Activated CD8-positive, alpha-beta memory T cell treated with anti-CD3 and anti-CD28 coated beads, Interleukin-2, amount 50 U/mL, for 4 hours (primary cell): ENCODE measurements around the gene SCFD2.
"Not testable (repeated sequence)": the region's sequence is repeated elsewhere in the genome, so short reads cannot be mapped to it uniquely, and the experiment has no call there.

Experiments used
- DNase-seq: peaks from one replicate; pipeline ENCODE4 v3.0.0-alpha.2; 2020

The SCFD2 gene

DNA sequence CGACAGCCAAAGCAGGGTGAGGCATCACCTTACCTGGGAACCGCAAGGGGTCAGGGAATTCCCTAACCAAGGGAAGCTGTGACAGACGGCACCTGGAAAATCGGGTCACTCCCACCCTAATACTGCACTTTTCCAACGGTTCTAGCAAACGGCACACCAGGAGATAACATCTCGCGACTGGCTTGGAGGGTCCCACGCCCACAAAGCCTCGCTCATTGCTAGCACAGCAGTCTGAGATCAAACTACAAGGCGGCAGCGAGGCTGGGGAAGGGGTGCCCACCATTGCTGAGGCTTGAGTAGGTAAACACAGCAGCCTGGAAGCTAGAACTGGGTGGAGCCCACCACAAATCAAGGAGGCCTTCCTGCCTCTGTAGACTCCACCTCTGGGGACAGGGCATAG, 25.7 kb downstream of the SCFD2 start:
- DNase-seq, result not testable (repeated sequence)

GRCh38 chr4:53334916-53335315, 30.9 kb downstream of the SCFD2 start:
- DNase-seq, result not testable (repeated sequence)

- no peak for DNase-seq
Observed at GRCh38 chr4:53326535-53326934, 39.3 kb downstream of the SCFD2 start.

DNA sequence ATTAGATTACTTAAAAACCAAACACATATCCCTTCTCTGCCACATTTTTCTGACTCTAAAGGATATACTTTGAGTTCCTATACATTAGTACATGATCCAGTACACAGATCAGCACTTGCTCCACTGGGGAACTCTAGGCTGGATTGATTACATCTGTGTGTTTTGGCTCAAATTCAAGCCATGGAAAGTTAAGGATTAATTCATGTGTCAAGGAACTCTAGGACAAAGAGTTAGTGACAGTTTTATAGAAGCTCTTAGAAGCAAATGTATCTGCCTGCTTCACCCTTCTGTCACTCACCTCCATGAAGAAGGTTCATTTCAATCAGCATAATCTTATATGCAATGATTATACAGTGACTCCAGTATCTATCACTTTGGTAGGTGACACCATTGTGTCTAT, 43.2 kb downstream of the SCFD2 start:
- no peak for DNase-seq

DNA sequence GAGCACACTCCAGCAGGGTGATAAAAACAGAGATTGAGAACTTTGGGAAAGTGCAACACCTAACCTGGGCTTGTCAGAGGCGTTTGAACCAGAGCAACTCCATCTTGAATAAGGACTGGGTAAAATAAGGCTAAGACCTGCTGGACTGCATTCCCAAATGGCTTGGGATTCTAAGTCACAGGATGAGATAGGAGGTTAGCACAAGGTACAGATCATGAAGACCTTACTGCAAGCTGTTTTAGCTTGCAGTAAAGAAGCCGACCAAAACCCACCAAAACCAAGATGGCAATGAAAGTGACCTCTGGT, 43.9 kb downstream of the SCFD2 start:
- no peak for DNase-seq

DNA sequence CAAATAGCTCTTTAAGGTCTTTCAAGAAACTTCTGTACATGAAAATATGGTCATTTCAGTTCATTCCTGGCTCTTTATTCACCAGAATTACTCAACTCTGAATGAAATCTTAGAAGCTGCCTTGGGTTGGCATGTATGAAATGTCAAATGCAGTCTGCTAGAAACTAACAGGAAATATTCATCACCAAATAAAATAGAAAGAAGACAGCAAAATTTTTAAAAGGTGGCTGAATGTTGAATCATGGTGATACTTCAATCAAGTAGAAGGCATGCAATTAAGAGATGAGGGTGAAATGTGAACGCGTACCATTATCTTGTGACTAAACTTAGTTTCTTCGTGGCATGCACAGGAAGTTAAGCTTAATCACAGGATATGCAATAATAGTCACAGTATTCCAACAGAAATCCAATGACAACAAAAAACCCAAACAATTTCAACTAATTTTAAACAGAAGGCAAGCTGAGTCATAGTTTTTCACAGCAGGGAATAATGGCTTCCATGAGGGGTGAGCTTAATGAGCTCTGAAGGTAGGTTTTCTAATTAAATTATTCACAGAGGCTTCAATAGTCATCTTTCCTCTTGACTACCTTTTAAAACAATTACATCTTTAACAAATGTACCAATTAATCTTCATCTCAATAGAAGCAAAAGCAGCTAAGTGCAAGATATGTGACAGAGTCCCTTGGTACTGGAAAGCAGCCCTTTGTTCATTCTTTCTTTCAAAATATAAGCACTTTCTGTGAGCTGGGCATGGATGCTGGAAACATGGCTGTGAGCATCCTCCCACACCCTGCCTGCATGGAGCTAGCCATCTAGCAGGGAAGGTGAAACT, 44.5 kb downstream of the SCFD2 start:
- no peak for DNase-seq

DNA sequence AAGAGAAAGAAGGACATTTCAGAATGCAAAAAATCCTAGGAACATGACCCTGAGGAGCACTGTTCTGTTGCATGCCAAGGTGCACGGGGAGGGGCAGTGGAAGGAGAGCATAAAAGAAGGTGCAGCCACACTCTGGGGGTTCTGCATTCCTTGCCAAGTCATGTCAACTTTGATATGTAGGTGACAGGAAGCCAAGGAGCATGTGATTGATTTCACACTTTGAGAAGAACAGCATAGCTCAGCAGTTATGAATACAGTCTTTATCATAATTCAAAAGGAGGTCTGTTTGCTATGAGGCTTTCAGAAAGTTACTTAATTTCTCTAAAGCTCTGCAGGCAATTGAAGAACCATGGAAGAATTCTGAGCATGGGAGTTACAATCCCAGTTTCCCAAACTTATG, 50.6 kb downstream of the SCFD2 start:
- DNase-seq, result no peak

DNA sequence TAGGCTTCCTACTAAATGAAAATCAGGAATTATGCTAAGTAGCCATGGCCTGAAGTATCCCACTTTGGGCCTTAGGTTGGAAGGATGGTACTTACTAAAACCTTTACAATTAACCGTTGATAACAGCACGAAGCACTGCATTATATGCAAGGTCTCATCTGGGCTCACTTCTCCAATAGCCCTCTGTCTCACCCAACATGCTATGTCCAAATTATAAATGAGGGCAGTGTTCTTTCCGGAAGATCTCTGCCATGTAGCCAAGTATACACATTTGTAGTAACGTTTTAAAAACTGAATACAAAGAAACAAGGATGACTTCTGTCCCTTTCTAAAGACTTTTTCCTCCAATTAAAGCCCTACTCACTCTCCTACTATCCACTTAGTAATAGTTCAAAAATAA, 51.6 kb downstream of the SCFD2 start:
- no peak for DNase-seq

DNA sequence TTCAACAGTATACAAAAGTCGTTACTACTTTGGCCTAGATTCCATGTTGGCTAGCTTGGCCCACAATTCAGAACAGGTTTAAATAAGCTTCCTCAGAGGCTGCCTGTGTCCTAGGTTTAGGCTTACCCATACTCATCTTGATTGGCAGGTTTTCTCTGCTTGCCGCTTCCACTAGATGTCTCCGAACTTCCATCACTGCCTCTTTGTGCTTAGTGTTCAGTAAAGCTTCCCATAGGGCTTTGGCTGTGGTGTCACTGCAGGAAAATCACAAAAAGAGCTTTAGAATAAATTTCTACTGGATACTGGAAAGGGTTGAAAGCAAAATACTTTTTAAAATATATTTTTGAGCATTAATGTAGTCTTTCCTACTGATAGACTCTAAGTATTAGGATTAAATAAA, 52.4 kb downstream of the SCFD2 start:
- no peak for DNase-seq

DNA sequence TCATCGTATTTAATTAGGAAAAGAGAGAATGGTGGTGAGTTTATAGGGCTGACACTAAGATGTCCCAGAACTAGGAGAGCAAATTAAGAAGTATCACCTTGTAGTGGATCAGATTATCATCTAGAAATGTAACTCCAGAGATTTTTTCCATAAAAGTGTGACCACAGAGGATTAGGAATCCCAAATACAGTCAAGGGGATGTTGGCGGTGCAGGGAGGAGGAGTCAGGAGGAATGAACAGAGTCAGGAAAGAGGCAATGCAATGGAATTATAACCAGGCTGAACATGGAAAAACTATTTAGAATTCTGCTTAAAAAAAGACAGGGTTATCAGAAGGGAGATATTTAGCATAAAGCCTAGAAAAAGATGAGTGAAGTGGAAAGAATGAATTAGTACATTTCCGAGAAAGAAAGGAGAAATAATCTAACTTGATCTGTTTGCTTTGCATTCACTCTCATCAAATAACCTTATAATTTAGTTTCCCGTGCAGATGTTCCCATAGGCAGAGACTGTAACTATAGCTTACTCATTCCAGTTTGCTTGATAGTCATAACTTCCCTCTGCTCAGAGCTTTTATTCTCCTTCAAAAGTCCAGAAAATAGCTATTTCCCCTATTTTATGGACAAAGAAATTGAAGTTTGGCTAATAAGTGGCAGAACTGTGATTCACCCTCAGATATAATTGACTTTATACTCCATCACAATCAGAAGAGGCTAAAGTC, 56.4 kb downstream of the SCFD2 start:
- DNase-seq, result no peak

GRCh38 chr4:53307819-53308780, 57.8 kb downstream of the SCFD2 start:
- no peak for DNase-seq

DNA sequence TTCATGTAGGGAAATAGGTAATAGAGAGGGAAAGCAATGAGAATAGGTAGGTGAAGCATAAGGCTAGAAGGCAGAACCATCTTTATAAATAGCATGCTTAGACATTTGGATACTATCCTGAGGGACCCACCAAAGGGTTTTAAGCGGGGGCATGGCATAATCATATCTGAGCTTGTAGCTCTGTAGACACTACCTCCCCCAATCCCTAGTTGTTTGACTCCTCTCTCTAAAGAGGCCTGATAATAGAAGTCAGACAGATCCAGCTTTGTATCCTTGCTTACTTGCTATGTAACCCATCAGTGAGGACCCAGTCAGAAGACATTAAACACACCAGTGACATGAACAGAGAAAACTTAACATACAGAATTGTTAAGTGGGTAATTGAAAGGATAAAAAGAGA, 58.7 kb downstream of the SCFD2 start:
- no peak for DNase-seq

GRCh38 chr4:53306729-53307128, 59.1 kb downstream of the SCFD2 start:
- no peak for DNase-seq

DNA sequence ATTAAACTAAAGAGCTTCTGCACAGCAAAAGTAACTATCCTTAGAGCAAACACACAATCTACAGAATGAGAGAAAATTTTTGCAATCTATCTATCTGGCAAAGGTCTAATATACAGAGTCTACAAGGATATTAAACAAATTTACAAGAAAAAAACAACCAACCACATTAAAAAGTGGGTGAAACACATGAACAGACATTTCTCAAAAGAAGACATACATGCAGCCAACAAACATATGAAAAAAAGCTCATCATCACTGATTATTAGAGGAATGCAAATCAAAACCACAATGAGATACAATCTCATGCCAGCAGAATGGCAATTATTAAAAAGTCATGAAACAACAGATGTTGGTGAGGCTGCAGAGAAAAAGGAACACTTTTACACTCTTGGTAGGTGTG, 73.7 kb downstream of the SCFD2 start:
- not testable (repeated sequence) for DNase-seq

GRCh38 chr4:53281438-53281837, 84.4 kb downstream of the SCFD2 start:
- DNase-seq, result no peak

DNA sequence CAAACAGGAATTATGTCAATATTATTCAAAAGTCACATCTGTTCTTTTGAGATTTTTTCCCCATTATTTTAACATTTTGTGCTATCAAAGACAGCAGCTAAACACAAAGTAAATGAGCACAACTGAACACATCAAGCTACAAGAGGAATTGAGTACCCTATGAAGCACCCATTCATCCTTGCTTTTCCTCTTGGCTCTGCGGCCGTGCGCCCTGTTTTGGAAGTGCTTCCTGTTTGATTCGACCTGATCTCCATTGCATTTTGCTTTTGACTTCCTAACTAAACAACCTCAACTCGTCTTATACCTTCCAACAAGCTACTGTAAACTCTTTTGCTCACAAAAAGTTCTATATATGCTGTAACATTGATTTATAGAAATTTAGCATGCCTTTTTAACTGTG, 85.0 kb downstream of the SCFD2 start:
- DNase-seq, result no peak

GRCh38 chr4:53274609-53275268, 91.1 kb downstream of the SCFD2 start:
- no peak for DNase-seq

DNA sequence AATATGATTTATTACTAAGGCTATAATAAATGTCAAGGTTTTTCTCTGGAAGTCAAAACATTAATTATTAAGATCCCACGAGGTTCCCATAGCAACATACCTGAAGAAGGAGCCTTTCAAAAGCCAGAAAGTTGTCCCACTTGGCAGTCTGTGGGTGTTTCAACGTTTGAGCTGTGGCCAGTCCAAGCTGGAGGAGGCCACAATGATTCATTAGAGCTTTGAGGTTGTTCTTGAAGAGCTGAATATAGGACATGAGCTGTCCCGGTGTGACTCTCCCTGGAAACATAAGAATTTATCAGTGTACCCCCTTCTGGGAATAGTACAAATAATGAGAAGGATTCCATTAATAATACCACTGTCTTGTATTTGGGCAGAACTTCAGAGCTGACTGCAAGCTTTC, 92.1 kb downstream of the SCFD2 start:
- DNase-seq, result no peak

DNA sequence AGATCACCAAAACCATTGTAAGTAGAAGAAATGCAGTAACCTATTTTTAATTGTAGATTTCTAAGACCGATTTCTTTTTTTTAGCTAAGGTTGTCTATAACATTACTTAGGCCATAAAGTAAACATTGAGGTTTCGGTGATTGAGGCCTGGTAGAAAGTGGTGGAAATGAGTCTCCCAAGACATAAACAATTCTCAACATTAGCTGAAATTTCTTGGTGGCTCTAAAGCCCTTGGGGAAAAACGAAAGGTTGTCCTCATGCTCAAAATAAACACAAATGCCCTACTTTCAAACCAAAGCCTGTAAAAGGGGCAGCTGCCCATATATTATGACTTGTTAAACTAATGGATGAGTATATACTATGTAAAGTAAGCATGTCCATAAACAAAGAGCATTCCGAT, 98.8 kb downstream of the SCFD2 start:
- DNase-seq, result no peak

DNA sequence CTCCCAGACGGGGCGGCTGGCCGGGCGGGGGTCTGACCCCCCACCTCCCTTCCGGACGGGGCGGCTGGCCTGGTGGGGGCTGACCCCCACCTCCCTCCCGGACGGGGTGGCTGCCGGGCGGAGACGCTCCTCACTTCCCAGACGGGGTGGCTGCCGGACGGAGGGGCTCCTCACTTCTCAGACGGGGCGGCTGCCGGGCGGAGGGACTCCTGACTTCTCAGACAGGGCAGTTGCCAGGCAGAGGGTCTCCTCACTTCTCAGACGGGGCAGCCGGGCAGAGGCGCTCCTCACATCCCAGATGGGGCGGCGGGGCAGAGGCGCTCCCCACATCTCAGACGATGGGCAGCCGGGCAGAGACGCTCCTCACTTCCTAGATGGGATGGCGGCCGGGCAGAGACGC, 109.9 kb downstream of the SCFD2 start:
- DNase-seq, result not testable (repeated sequence)

DNA sequence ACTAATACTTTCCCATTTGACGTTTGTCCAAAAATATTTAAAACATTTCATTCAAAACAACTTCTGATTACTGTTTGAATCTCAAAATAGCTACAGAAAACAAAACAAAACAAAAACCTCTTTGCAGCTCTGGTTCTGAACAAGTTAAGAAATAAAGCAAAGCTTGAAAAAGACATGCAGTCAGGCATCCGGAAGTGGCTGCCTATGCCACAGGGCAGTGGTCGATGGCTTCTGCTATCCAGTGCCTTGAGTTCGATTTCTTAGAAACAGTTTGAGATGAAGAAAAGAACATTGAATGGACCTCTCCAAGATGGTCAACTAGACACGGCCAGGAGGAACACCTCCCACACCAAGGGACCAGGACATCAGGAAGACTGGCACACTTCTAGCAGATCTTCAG, 125.3 kb downstream of the SCFD2 start:
- DNase-seq, result no peak

DNA sequence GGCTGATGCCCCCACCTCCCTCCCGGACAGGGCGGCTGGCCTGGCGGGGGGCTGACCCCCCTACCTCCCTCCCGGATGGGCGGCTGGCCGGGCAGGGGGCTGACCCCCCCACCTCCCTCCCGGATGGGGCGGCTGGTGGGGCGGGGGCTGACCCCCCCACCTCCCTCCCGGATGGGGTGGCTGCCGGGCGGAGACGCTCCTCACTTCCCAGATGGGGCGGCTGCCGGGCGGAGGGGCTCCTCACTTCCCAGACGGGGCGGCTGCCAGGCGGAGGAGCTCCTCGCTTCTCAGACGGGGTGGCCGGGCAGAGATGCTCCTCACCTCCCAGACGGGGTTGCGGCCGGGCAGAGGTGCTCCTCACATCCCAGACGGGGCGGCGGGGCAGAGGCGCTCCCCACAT, 127.5 kb downstream of the SCFD2 start:
- DNase-seq, result not testable (repeated sequence)

- DNase-seq, result not testable (repeated sequence)
Observed at GRCh38 chr4:53237811-53238210, 128.1 kb downstream of the SCFD2 start.
